ENCODE measurements around the gene TK2. TPM values are rescaled to one million over a fixed set of nuclear protein-coding genes. Genes with fewer than 3 reads are reported as not detected.

The TK2 gene
- total and polyA plus RNA-seq, 4 donors: 10.5 to 31.9 (median 21.0) TPM

GRCh38 chr16:66581246-66581952, 31.5 kb upstream of the TK2 start (continued):
- TF ChIP-seq REST (IDR thresholded peaks at IDR 0.05) (no peak), GABPA (IDR thresholded peaks at IDR 0.05 in 1 of 2, conservative IDR thresholded peaks at IDR 0.05 in 1 of 2) (no peak), FOXA2 (IDR thresholded peaks at IDR 0.05) (no peak), HNF4G (IDR thresholded peaks at IDR 0.05) (no peak)

GRCh38 chr16:66580605-66581209, 30.8 kb upstream of the TK2 start:
- Histone ChIP-seq H3K4me3 (ENCODE audit: low read depth in 1 of 3, low read length in 3 of 3) (no peak overlapping the region), H3K4me1 (ENCODE audit: control insufficient read depth in 4 of 4, insufficient read depth in 4 of 4, low read length in 3 of 4) (peaks cover 4 to 12% (median 5%) of the 10 kb centered on the region in 4 donors), H3K9me3 (ENCODE audit: control insufficient read depth in 4 of 4, low read length in 3 of 4) (no peaks in the 10 kb centered on the region), H3K9ac (ENCODE audit: low read depth in 1 of 2, low read length in 2 of 2) (no peak overlapping the region), H3K27me3 (ENCODE audit: control insufficient read depth in 4 of 4, insufficient read depth in 4 of 4, low read length in 3 of 4) (peaks cover 0 to 9% (median 0%) of the 10 kb centered on the region in 4 donors), H3K36me3 (ENCODE audit: control insufficient read depth in 4 of 4, insufficient read depth in 3 of 4, low read depth in 1 of 4, low read length in 3 of 4) (no peaks in the 10 kb centered on the region), H3K27ac (ENCODE audit: low read depth in 1 of 2, low read length in 2 of 2) (no peak overlapping the region)
- 94% methylated on average over 4 of the region's 4 CpGs for WGBS
- TF ChIP-seq YY1 (IDR thresholded peaks at IDR 0.05): no peak
- TF ChIP-seq EGR1 (IDR thresholded peaks at IDR 0.05; ENCODE audit: low read depth in 2 of 2): no peak
- TF ChIP-seq MAX (IDR thresholded peaks at IDR 0.05): no peak
- no peak for TF ChIP-seq TAF1 (conservative IDR thresholded peaks at IDR 0.05)
- TF ChIP-seq RXRA (IDR thresholded peaks at IDR 0.05): no peak
- TF ChIP-seq CTCF (IDR thresholded peaks at IDR 0.05; ENCODE audit: low read depth, low read length, missing input control): no peak
- TF ChIP-seq REST (IDR thresholded peaks at IDR 0.05): no peak
- no peak for TF ChIP-seq FOXA2 (IDR thresholded peaks at IDR 0.05)
- no peak for TF ChIP-seq SP1 (IDR thresholded peaks at IDR 0.05)
- no peak for TF ChIP-seq GABPA (IDR thresholded peaks at IDR 0.05 in 1 of 2, conservative IDR thresholded peaks at IDR 0.05 in 1 of 2)
- no peak for TF ChIP-seq JUND (IDR thresholded peaks at IDR 0.05)
- TF ChIP-seq FOXA1 (IDR thresholded peaks at IDR 0.05): no peak
- no peak for TF ChIP-seq ATF3 (IDR thresholded peaks at IDR 0.05)
- TF ChIP-seq RAD21 (IDR thresholded peaks at IDR 0.05): no peak
- no peak for TF ChIP-seq HNF4A (conservative IDR thresholded peaks at IDR 0.05)
- no peak for TF ChIP-seq NR2F2 (IDR thresholded peaks at IDR 0.05)
- no peak for TF ChIP-seq ZBTB33 (IDR thresholded peaks at IDR 0.05)
- no peak for TF ChIP-seq HNF4G (IDR thresholded peaks at IDR 0.05)
- no peak for DNase-seq (ENCODE audit: low spot score)

All from liver (tissue), 9 donors.